UCSD-AML1 (cell line): Measurements from ENCODE around the gene IFNG-AS1.

ENCODE experiments used
- DNase-seq: peaks from one replicate; lab custom pipeline; 2025; ENCODE audit not compliant: unreplicated experiment; lab: John Stamatoyannopoulos, UW

Gene IFNG-AS1

DNA sequence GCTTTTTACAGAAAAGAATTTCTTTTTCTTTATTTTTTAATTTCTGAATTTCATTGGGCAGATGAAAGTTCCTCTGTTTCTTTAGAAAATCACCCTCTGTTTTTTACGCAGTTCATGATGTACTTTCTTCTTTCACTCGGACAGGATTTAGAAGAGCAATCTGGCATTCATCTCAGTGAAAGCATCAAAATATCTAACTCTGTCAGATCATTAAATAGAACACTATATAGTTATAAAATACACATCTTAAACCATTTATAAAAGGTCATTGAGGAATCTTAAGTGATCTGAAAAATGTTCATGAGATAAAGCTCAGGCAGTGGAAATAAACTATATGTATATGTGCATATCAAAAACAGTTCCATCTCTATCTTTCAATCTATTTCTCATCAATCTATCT, 3.9 kb downstream of the IFNG-AS1 start:
- DNase-seq: no peak

DNA sequence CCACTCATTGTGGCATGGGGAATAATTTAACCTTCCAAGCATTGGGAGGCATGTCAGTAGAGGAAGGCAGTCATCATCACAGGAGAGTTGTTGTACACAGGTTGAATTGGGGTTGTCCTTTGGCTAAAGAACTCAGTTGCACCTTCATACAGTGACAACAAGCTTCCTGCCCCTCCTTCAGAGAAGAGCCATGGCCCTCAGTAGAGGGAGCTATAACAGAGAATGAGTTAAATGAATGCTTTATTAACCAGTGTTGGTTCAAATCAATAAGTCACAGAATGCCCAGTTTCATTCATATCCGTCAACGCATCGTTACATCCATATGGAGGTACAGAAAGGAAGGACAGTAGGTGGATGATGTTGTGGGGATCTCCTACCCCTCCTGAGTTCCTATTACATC, 4.8 kb downstream of the IFNG-AS1 start:
- no peak for DNase-seq

GRCh38 chr12:67996347-67996746, 7.1 kb downstream of the IFNG-AS1 start:
- DNase-seq: no peak

DNA sequence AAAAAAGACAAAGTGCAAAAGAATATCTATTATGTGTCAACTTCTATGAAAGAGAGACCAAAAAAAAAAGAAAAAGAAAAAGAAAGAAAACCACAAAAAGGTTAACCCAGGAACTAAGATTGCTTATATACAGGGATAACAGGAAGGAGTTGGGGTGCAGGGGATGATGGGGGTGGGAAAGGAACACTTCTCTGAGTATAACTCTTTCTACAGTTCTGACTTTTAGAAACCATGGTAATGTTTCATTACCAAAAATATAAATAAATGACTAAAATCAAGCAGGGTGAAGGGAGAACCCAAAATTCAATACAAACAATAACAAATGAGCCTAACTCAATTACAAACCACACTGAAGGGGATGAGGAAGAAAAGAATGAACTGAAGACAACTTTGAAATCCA, 9.1 kb downstream of the IFNG-AS1 start:
- no peak for DNase-seq

DNA sequence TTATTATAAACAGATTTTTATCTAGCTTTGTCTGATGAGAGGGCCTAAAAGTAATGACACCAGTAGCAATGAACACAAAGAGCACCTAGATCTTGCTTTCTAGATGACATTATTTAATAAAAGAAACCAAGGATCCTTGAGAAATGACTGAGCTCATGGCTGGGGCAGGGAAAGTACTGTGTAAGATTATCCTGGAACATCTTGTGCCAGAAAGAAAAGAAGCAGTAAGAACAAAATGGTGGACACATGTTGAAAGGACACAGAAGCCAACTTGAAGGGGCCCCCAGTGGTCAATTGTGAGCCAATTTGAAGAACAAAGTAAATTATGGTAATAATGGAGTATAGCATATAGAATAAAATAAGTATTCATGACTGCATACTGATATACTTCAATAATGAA, 10.0 kb downstream of the IFNG-AS1 start:
- no peak for DNase-seq

- DNase-seq: no peak
These were observed 12.5 kb downstream of the IFNG-AS1 start for GRCh38 chr12:68001486-68002466.

DNA sequence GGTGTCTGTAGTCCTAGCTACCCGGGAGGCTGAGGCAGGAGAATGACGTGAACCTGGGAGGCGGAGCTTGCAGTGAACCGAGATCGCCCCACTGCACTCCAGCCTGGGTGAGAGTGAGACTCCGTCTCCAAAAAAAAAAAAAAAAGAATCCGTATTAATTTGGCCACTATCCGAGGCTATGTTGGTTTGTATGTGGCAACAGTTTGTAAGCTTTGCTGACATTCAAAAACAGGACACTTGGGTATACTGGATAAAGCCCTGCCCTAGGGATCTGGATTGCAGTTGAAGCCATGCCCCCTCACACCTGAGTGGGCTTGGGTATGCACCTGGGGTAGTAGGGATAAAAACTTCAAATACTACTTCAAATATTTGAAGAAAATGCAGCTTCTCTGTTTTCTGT, 14.5 kb downstream of the IFNG-AS1 start:
- no peak for DNase-seq

- no peak for DNase-seq
These were observed 17.8 kb downstream of the IFNG-AS1 start for GRCh38 chr12:68007033-68007432.

- DNase-seq: no peak
These were observed 18.2 kb downstream of the IFNG-AS1 start for GRCh38 chr12:68007466-68007865.

- no peak for DNase-seq
These were observed 22.1 kb downstream of the IFNG-AS1 start for GRCh38 chr12:68011206-68011881.

- DNase-seq: no peak
These were observed 22.6 kb downstream of the IFNG-AS1 start for GRCh38 chr12:68011882-68012207.

DNA sequence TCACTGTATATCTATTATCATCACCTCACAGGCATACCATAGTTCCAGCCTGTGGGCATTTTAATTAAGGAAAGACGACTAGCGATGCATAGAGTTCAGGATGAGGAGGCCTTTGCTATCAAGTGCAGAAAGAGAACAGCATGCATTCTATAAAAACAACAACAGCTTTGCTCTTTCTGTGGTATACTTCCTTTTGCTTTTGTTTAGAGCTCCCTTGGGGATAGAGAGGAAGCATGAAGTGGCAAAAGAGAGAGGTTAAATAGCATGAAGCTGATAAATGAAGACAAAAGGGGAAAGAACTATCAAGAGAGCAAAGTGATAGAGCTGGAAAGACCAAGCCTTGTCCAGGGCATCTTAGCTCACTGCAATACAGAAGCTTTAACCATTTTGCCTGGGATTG, 23.5 kb downstream of the IFNG-AS1 start:
- no peak for DNase-seq

DNA sequence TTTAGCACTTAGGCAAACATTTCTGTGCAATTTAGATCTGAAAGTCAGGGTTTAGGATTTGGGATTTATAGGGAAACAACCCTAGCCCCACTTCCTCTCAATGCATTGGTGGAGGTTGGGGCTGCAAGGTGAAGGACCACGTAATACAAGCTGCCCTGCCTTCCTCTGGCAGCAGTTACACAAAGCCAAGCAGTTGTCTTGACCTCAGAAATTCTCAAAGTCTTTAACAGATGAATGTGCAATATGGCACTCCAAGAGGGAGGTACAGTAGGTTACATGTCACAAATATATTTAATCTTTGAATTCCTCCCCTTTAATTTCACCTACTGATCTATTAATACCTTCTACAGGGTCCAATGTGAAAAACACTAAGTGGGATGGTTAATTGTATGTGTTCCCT, 23.9 kb downstream of the IFNG-AS1 start:
- no peak for DNase-seq

DNA sequence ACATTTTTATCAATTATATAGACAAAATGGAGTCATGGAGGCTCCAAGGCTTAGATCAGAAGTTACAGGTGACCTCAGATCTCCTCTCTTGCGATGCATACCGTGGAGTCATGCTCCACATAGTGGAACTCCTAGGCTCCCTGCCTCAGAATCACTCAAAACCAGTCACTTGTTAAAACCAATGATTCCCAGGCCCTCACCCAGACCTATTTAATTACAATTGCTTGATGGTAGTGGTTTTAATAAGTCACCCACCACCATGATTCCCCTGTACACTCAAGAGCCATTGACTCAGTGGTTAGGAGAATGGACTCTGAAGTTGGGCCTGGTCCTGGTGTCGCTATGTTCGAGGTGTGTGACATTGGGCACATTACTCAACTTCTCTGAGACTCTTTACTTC, 26.9 kb downstream of the IFNG-AS1 start:
- no peak for DNase-seq

- DNase-seq: no peak
These were observed 29.1 kb downstream of the IFNG-AS1 start for GRCh38 chr12:68018315-68018714.

DNA sequence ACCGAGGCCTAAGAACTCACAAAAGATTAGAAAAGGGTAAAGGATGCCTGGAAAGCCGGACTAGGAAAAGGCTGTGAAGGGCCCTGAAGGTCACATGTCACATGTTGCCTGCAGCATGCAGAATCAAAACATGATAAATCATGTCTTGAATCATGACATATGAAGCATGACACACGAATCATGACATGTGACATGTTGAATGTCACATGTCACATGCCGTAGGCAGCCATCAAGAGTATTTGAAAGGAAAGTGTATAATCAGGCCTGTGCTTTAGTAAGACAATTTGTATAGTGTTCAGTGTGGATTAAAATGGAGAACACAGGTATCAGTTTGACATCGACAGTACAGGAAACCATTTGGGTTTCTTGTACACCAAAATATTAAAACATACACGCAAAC, 30.8 kb downstream of the IFNG-AS1 start:
- no peak for DNase-seq

GRCh38 chr12:68020699-68021098, 31.5 kb downstream of the IFNG-AS1 start:
- DNase-seq: no peak

DNA sequence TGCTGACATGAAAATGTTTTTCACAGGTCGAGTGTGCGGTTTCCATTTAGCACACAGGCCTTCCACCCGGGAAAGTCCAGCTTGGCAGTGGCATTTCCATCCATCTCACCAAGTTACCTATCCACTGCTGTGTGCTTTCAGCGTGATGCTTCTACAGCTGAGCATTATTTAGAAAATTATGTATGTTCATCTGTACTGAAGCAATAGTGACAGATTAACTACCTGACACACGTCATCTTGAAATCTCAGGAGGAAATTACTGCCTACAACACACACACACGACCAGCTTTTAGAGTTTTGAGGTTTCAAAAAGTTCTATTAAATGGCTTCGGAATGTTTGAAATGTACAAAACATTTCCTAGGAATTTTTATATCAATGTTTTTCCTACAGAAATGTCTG, 39.4 kb downstream of the IFNG-AS1 start:
- no peak for DNase-seq

- DNase-seq: no peak
These were observed 41.0 kb downstream of the IFNG-AS1 start for GRCh38 chr12:68030248-68030647.

DNA sequence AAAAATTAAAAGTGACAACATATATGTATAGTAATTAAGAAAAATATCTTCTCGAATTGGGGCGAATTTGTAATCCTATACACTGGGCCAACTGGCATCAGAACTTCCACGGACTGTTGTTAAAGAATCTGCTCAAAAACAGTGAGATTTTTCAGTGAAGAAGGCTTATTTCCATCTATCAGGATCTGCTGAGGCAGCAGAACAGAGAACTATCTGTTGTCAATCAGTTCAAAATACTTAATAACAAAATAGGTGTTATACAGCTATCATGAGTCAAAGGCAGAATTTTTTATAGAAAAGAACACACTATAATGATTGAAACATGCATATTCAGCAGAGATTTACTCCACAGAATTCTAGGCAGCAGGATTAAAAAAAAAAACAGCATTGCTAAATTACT, 41.9 kb downstream of the IFNG-AS1 start:
- no peak for DNase-seq

- DNase-seq: no peak
These were observed 42.9 kb downstream of the IFNG-AS1 start for GRCh38 chr12:68031881-68032739.

DNA sequence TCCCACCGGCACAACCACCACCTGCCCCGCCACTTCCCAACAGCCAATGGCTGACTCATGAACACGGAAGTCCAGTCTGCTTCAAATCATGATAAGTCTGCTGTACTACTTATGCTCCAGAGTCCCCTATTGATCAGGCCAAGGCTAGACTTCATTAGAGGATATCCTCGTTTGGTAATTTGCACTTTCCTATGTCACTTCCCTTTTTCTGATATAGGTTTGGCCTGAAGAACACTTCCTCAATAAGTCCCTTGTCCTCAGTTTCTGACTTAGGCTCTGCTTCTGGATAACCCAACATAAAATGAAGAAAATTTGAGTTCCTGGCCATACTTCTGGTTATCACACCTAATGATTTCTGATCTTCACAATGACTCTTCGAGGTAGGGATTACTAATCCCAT, 45.3 kb downstream of the IFNG-AS1 start:
- no peak for DNase-seq
